ENCODE measurements around the gene PPM1H. TPM values are rescaled to one million over a fixed set of nuclear protein-coding genes. Genes with fewer than 3 reads are reported as not detected.
"Not testable (repeated sequence)": the region's sequence is repeated elsewhere in the genome, so short reads cannot be mapped to it uniquely, and the experiment has no call there.

PPM1H gene
- total RNA-seq, 2 experiments from 2014 or later, result 0.07 TPM; not detected in 1

DNA sequence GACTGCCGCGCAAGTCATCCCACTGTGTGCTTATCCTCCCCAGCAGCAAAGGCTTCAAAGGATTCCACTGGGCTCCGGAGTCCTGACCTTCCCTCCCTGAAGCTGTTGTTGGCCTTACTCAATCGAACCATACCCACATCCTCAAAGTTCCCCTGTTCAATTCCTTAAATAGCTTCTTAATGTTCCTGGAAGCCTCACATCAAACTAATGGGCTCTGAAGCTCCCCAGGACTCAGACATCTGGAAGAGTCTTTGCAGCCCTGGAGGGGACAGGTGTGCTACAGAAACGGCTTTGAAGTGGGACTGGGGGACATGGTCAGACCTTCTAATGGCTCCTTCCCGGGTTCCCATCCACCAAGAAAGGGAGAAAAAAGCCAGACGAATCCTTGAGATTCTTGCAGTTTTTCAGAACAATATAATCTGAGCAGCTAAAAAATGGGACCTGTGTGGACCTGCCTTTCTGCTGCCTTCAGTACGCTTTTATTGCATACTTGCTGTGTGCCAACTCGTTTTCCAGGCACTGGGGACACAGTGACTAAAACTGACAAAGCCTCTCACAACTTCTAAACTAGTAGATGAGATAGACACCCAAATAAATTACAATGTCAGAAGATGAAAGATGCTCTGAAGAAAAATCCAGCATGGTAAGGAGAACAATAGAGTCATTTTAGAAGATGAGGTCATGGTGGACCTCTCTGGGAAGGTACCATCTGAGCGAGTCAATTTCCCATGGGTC lies 263.8 kb downstream of the PPM1H start:
- Mint-ChIP-seq H3K27me3 (peaks cover 4% of the 10 kb centered on the region), H3K27ac (no peak overlapping the region), H3K4me3 (no peak overlapping the region), H3K4me1 (ENCODE audit: low read depth) (no peaks in the 10 kb centered on the region), H3K36me3 (ENCODE audit: low read depth) (no peaks in the 10 kb centered on the region), H3K9me3 (no peaks in the 10 kb centered on the region)
- TF ChIP-seq CTCF (IDR thresholded peaks at IDR 0.05), result no peak
- ChIA-PET POLR2A (no interaction called here), CTCF (no interaction called here)
- DNase-seq, result no peak
- intact Hi-C loops (cut with micrococcal nuclease), result no loop called here
- no peak for ATAC-seq

DNA sequence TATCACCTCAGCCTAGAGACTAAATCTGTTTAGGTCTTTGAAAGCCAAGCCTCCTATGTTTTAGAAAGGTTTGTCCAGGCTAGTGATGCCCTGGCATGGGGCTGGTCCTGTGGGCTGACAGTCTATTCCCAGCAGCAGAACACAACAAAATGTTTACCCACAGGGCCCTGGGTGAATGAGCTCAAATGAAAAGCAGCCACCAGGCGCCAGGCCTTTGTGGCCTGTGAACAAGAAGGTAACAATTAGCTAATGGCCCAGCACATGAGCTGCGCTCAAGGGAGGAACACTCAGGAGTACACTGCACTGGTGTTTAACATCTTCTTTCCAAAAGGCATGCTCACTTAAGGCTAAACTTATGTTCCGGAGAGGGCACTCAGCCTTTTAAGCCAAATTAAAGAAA lies 266.2 kb downstream of the PPM1H start:
- H3K27me3 Mint-ChIP-seq, result peaks cover 4% of the 10 kb centered on the region
- intact Hi-C loops (cut with micrococcal nuclease), result no loop called here
- no peaks in the 10 kb centered on the region for H3K36me3 Mint-ChIP-seq (ENCODE audit: low read depth)
- no peak overlapping the region for H3K4me3 Mint-ChIP-seq
- ChIA-PET POLR2A (interaction anchor here (0.8 kb wide), 1 partner anchor 10 kb away, joined by 3 read pairs; no protein-coding TSS in a partner anchor), CTCF (interaction anchor here (1.0 to 1.5 kb wide), 2 partner anchors 9 to 130 kb away, joined by 3 to 4 read pairs; no protein-coding TSS in a partner anchor)
- no peak overlapping the region for H3K27ac Mint-ChIP-seq
- no peaks in the 10 kb centered on the region for H3K4me1 Mint-ChIP-seq (ENCODE audit: low read depth)
- no peaks in the 10 kb centered on the region for H3K9me3 Mint-ChIP-seq
- TF ChIP-seq CTCF (IDR thresholded peaks at IDR 0.05), result no peak
- no peak for DNase-seq
- ATAC-seq, result no peak

- intact Hi-C loops (cut with micrococcal nuclease); H3K27me3 Mint-ChIP-seq; ATAC-seq; DNase-seq; POLR2A ChIA-PET; H3K4me1 Mint-ChIP-seq (ENCODE audit: low read depth); H3K4me3 Mint-ChIP-seq; H3K9me3 Mint-ChIP-seq; H3K27ac Mint-ChIP-seq; H3K36me3 Mint-ChIP-seq (ENCODE audit: low read depth): not testable (repeated sequence)
- CTCF ChIA-PET, result interaction anchor here (1.2 kb wide), 2 partner anchors 133 to 227 kb away, joined by 3 to 4 read pairs; no protein-coding TSS in a partner anchor
Measured at GRCh38 chr12:62664951-62665350, 270.0 kb downstream of the PPM1H start.

GRCh38 chr12:62660756-62661155 lies 274.2 kb downstream of the PPM1H start:
- POLR2A ChIA-PET, result no interaction called here
- Mint-ChIP-seq H3K27ac (no peak overlapping the region), H3K9me3 (peaks cover 3% of the 10 kb centered on the region), H3K27me3 (peaks cover 6% of the 10 kb centered on the region), H3K4me1 (ENCODE audit: low read depth) (peaks cover 4% of the 10 kb centered on the region), H3K36me3 (ENCODE audit: low read depth) (no peaks in the 10 kb centered on the region), H3K4me3 (no peak overlapping the region)
- intact Hi-C loops (cut with micrococcal nuclease), result no loop called here
- DNase-seq (no peak), ATAC-seq (no peak)
- CTCF ChIA-PET, result no interaction called here
- TF ChIP-seq CTCF (IDR thresholded peaks at IDR 0.05), result no peak

- Mint-ChIP-seq H3K27me3 (peaks cover 9% of the 10 kb centered on the region), H3K9me3 (peaks cover 3% of the 10 kb centered on the region), H3K27ac (no peak overlapping the region), H3K36me3 (ENCODE audit: low read depth) (no peaks in the 10 kb centered on the region), H3K4me3 (no peak overlapping the region), H3K4me1 (ENCODE audit: low read depth) (peaks cover 5% of the 10 kb centered on the region)
- CTCF ChIA-PET, result no interaction called here
- intact Hi-C loops (cut with micrococcal nuclease), result no loop called here
- POLR2A ChIA-PET, result no interaction called here
- DNase-seq, result no peak
- no peak for ATAC-seq
- no peak for TF ChIP-seq CTCF (IDR thresholded peaks at IDR 0.05)
Measured at GRCh38 chr12:62659453-62660295, 275.3 kb downstream of the PPM1H start.

Data from activated CD8-positive, alpha-beta T cell treated with anti-CD3 and anti-CD28 coated beads for 36 hours (primary cell).